ENCODE data around the gene ROPN1L.

Gene ROPN1L

GRCh38 chr5:10503321-10503720 lies 61.6 kb downstream of the ROPN1L start:
- no peaks in the 10 kb centered on the region for H3K9me3 Mint-ChIP-seq
- TF ChIP-seq CTCF (IDR thresholded peaks at IDR 0.05): no peak
- H3K27ac Mint-ChIP-seq: no peak overlapping the region
- H3K4me1 Mint-ChIP-seq: peaks cover 66% of the 10 kb centered on the region
- no peak for DNase-seq
- no peak overlapping the region for H3K4me3 Mint-ChIP-seq
- H3K36me3 Mint-ChIP-seq (ENCODE audit: low read depth): no peaks in the 10 kb centered on the region
- peaks cover 9% of the 10 kb centered on the region for H3K27me3 Mint-ChIP-seq (ENCODE audit: low read depth, poor library complexity)

GRCh38 chr5:10503997-10504793 lies 62.5 kb downstream of the ROPN1L start:
- Mint-ChIP-seq H3K27me3 (ENCODE audit: low read depth, poor library complexity) (peaks cover 9% of the 10 kb centered on the region), H3K4me1 (peaks cover 74% of the 10 kb centered on the region), H3K27ac (peak overlapping the region; percentile 53), H3K4me3 (no peak overlapping the region), H3K36me3 (ENCODE audit: low read depth) (no peaks in the 10 kb centered on the region), H3K9me3 (peaks cover 7% of the 10 kb centered on the region)
- TF ChIP-seq CTCF (IDR thresholded peaks at IDR 0.05): no peak
- peak; percentile 23 for DNase-seq

GRCh38 chr5:10505517-10506095 lies 63.9 kb downstream of the ROPN1L start:
- H3K36me3 Mint-ChIP-seq (ENCODE audit: low read depth): no peaks in the 10 kb centered on the region

GRCh38 chr5:10506535-10506934 lies 64.9 kb downstream of the ROPN1L start:
- Mint-ChIP-seq H3K36me3 (ENCODE audit: low read depth) (no peaks in the 10 kb centered on the region), H3K4me3 (no peak overlapping the region), H3K4me1 (peaks cover 70% of the 10 kb centered on the region), H3K9me3 (peaks cover 23% of the 10 kb centered on the region), H3K27ac (peak overlapping the region; percentile 28), H3K27me3 (ENCODE audit: low read depth, poor library complexity) (peaks cover 5% of the 10 kb centered on the region)
- TF ChIP-seq CTCF (IDR thresholded peaks at IDR 0.05): no peak
- no peak for DNase-seq

More at GRCh38 chr5:10505517-10506095, 63.9 kb downstream of the ROPN1L start:
- no peak for TF ChIP-seq CTCF (IDR thresholded peaks at IDR 0.05)
- Mint-ChIP-seq H3K4me1 (peaks cover 75% of the 10 kb centered on the region), H3K27me3 (ENCODE audit: low read depth, poor library complexity) (peaks cover 7% of the 10 kb centered on the region), H3K4me3 (no peak overlapping the region), H3K27ac (no peak overlapping the region), H3K9me3 (peaks cover 19% of the 10 kb centered on the region)
- DNase-seq: no peak

- TF ChIP-seq CTCF (IDR thresholded peaks at IDR 0.05): no peak
- peak; percentile 39 for DNase-seq
- H3K4me1 Mint-ChIP-seq: peaks cover 65% of the 10 kb centered on the region
Measured at GRCh38 chr5:10507575-10508096, 66.0 kb downstream of the ROPN1L start.

More at GRCh38 chr5:10507575-10508096, 66.0 kb downstream of the ROPN1L start:
- Mint-ChIP-seq H3K9me3 (peaks cover 23% of the 10 kb centered on the region), H3K27ac (peak overlapping the region; percentile 98), H3K27me3 (ENCODE audit: low read depth, poor library complexity) (peaks cover 5% of the 10 kb centered on the region), H3K36me3 (ENCODE audit: low read depth) (no peaks in the 10 kb centered on the region), H3K4me3 (peak overlapping the region; percentile 44)
